ENCODE measurements around the gene ICE2.

DNA sequence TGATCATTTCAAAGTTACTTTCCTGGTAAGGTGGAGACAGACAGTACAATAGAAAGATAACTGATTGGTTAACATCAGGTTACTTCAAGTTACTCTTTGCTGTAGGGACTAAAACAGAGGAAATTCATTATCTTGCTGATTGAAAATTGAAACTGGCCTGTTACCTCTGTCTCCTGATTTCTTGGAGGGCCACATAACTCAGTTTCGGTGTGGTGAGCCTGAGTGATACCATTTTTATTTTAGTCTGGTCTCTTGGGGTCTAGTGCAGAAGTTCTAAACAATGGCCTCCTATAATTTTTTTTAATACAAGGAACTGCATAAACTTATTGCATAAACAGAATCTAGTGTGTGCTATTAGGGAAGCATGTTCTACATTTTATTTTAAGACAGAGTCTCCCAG lies 1.2 kb upstream of the ICE2 start:
- TF ChIP-seq, protein P1, sequence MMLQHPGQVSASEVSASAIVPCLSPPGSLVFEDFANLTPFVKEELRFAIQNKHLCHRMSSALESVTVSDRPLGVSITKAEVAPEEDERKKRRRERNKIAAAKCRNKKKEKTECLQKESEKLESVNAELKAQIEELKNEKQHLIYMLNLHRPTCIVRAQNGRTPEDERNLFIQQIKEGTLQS (IDR thresholded peaks at IDR 0.05): no peak
- TF ChIP-seq CTCF (IDR thresholded peaks at IDR 0.05; ENCODE audit: low read depth, low read length, missing input control): no peak
- no peak for TF ChIP-seq MAX (IDR thresholded peaks at IDR 0.05)
- TF ChIP-seq, protein P2, sequence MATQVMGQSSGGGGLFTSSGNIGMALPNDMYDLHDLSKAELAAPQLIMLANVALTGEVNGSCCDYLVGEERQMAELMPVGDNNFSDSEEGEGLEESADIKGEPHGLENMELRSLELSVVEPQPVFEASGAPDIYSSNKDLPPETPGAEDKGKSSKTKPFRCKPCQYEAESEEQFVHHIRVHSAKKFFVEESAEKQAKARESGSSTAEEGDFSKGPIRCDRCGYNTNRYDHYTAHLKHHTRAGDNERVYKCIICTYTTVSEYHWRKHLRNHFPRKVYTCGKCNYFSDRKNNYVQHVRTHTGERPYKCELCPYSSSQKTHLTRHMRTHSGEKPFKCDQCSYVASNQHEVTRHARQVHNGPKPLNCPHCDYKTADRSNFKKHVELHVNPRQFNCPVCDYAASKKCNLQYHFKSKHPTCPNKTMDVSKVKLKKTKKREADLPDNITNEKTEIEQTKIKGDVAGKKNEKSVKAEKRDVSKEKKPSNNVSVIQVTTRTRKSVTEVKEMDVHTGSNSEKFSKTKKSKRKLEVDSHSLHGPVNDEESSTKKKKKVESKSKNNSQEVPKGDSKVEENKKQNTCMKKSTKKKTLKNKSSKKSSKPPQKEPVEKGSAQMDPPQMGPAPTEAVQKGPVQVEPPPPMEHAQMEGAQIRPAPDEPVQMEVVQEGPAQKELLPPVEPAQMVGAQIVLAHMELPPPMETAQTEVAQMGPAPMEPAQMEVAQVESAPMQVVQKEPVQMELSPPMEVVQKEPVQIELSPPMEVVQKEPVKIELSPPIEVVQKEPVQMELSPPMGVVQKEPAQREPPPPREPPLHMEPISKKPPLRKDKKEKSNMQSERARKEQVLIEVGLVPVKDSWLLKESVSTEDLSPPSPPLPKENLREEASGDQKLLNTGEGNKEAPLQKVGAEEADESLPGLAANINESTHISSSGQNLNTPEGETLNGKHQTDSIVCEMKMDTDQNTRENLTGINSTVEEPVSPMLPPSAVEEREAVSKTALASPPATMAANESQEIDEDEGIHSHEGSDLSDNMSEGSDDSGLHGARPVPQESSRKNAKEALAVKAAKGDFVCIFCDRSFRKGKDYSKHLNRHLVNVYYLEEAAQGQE (IDR thresholded peaks at IDR 0.05): no peak
- no peak for TF ChIP-seq GABPA (IDR thresholded peaks at IDR 0.05 in 1 of 2, conservative IDR thresholded peaks at IDR 0.05 in 1 of 2)
- no peak for TF ChIP-seq RAD21 (IDR thresholded peaks at IDR 0.05)
- TF ChIP-seq YY1 (IDR thresholded peaks at IDR 0.05): no peak
- no peak for TF ChIP-seq JUND (IDR thresholded peaks at IDR 0.05)

All from liver (tissue), 3 donors.